ENCODE results near the gene MAP3K20.

MAP3K20 gene

DNA sequence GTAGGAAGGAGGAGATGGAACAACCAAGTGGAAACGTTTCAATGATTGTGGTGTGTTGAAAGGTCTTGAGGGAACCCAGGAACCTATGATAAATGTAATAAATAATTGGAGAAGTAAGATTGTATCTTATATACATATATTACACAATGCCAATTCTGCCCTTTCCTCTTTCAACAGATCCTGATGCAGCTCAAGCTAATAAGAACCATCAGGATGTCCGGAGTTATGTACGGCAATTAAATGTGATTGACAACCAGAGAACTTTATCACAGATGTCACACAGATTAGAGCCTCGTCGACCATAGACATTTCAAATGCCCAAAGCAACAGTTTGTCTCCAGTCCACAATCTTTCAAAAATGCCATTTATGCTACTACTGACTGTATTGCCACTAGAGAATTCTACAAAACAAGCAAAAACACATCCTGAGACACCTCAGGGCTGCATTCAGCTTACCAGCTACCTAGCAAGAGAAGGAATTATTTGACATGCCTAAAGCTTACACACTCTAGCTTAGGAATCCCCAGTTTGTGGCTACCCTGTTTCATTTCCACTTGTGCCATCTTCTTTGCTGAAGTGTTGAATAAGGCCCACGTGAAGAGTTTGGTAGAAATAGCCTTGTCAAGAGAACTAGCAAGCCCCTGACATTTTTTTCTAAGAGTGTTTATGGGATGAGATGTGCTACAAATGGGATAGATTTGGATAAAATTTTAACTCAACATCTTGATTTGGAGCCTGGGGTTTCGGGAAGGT is 24.0 kb upstream of the MAP3K20 start:
- DNase-seq, result no peak

DNA sequence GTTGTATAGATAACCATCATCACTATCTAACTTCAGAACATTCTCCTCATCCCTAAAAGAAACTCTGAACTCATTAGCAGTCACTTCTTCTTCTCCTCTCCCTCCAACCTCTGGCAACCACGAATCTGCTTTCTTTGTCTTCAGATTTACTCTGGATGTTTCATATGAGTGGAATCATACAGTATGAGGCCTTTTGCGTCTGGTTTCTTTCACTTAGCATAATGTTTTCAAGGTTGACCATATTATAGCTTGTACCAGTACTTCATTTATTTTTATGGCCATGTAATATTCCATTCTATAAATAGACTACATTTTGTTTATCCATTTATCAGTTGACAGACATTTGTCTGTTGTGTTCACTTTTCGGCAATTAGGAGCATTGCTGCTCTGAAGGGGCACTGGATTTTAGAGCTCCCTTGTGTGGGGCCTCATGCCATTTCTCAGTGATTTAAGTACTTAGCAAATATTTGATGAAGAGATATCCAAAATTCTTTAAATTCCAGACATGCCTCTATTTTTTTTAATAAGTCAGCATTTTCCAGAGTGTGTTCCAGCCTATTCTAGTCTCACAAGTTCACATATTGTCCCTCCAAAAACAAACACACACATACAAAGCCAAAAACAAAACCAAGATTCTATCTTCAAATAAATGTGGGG is 22.5 kb upstream of the MAP3K20 start:
- no peak for DNase-seq

DNA sequence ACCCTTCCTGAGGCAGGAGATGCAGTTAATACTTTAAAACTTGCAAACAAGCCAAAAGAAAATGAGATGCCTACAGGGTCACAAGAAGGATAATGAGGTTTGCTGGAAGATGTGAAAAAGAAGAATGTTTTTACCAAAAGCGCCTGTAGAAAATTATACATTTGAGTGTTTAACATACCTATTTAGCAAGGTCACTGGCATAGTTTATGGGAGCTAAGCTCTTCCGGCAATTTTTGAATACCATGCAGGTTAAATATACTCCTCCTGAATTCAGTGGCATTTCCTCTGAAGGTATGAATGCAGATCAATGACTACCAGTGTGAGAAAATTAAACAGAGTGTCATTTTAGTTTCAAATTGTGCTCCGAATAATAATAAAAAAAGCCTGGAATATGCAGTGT is 21.2 kb upstream of the MAP3K20 start:
- no peak for DNase-seq

DNA sequence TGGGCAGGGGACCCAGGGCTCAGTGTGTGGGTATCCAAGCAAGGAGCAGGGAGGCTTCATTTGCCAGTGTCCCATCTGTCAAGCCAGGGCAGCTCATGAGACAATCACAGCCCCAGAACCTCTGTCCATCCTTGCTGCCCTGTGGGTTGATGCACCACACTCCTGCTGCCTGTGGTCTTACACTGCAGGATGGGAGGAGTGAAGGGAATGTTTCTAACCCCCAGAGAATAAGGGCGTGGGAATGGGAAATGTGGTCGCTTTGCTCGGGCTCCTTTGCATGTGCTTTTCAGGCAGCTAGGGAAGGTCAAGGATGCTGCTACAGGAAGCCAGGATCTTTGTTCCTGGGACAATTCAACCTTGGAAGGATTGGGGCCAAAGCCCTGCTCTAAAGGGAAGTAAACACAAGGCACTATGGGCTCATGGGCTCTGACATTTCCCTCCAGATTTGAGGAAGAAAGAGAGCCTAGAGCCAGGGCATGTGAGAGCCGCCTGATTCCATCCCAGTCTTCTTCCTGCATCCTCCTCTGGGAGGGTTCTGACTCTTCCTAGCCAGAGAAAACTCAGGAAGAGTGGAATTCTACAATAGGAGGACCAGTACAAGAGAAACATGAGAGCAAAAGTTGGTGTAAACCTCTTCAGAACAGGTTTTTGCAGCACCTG is 18.8 kb upstream of the MAP3K20 start:
- DNase-seq, result no peak

DNA sequence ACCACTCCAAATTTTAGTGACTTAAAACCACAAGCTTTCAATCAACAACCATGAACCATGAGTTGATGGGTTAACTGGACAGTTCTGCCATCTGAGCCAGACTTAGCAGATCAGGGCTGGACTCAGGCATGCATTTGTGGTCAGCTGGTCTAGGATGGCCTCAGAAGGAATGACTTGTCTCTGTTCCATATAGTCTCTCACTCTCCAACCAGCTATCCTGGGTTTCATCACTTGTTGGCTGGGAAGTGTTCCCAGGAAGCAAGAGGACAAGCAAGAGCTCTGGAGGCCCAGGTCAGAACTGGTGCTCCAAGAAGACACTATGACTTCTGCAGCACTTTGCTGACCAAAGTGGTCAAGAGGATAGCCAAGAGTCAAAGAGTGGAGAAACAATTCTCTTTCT is 17.5 kb upstream of the MAP3K20 start:
- DNase-seq, result no peak

DNA sequence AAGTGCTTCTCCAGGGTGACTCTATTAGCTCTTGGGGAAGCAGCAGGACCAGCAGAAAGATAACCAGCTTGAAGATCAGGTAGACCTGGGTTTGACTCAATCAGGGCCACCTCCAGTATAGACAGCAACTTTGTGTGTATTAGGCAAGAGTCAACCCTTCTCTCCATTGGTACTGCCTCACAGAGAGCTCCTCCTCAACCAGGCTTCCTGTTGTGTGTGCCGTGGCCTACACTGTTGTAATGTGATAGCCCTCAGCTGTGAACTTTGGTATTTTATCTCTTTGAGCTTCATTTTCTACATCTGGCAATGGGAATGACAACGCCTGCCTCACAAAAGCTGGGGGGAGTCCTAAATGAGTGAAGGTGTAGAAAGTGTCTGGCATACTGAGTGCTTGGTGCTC is 17.0 kb upstream of the MAP3K20 start:
- DNase-seq, result no peak

DNA sequence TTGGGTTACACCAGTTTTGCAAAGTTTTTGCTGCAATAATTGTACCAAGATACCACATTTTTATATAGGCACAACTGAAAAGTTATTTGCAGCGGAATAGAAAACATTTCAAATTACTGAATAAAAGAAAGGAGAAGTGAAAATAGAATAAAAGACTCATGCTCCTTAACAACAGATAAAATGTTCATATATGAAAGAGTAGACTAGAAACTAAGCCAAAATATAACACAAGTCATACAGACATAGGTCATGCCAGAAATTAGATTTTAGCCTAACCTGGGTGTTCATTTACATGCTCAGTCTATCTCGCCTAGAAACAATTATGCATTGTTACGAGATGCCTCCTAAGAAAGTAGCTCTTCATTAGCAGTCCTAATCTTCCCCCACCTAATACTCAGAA is 16.4 kb upstream of the MAP3K20 start:
- DNase-seq, result no peak

DNA sequence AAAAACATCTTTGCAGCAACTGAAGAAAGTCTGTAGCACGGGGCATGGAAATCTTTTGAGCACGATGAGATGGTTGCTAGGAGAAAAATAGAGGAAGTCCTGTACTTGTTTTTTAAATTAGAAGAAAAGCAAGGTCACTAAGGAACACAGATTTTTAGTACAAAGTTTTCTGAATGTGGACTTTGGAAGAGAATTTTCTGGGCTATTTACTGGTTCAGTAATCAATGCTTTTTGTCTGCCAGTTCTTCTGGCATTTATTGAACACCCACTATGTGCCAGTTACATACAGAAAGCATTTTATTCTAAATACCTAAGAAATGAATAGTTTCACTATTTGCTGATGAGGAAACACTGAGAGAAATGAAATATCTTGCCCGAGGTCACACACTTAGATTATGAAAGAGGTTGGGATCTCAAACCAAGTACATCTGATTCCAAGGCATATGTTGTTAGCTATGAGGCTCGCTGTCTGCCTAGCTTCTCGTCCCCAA is 15.6 kb upstream of the MAP3K20 start:
- DNase-seq, result no peak

DNA sequence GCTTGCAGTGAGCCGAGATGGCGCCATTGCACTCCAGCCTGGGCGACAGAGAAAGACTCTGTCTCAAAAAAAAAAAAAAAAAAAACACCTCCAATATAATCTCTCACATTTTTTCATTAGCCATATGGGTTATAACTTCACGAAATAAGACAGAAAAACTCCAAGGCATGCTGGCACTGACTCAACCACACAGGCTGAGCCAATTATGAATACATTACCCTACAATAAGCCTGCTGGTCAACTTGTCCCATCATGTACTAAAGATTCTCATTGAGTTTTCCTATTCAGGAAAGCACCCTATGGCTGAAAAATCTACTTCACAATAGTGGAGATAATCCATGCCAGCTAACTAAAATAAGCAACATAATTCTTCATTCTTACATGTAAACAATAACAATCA is 12.8 kb upstream of the MAP3K20 start:
- DNase-seq, result no peak

DNA sequence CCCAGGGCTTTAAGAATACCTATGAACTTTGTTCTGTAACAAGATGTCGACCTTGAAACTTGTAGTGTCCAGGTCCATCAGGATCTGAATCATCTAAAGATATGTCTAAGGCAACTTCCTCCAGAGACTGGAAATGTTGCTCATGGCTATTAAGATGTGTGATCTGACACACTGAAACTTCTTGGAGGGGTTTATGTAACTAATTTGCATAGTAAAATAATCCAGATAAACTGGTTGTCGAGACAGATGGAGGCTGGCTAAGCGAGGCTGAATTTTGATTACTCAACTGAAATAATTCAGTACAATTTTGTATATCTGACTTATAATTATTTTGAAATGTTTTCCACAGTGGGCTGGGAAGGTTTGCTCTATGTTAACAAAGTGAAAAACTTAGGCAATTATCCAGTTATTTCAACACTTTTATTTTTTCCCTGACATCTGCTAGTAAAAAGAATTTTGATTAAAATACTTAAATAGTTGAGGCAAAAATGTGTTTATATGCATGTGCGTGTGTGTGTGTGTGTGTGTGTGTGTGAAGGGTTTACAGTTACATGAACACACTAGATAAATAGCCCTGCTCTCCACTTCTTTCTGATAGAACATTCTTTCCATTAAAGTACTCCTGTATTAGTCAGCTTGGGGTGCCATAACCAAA is 11.4 kb upstream of the MAP3K20 start:
- no peak for DNase-seq

DNA sequence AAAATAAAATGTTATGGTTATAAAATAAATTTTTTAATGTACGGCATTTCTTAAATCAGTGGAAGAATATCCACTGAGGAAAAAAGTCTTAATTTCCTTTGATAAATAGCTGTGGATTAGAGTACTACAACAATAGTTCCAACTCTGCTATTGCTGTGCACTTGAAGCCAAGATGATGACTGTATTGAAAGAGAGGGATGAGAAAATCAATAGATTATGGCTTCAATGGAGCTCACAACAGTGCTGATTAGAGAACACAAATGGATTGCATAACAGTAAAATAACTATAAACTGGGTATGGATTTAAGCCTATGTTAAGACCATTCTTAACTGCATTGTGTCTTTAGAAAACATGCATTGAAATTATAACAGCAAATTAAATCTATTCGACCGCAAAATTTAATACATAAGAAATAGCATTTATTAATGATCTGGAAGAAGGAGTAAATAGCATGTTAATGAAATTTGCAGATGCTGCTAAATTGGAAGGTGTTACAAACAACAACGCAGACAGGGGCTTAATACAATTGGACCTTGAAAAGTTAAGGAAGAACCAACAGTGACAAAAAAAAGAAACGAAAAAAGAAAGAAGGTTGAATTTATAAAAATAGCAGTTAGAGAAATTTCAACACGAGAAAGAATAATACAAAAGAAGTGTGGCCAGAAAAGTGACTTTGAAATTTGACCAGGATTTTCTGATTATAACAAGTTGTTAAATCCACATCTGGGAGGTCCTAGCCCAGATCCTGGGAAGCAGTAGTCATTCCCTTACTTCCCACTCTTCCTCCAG is 8.6 kb upstream of the MAP3K20 start:
- no peak for DNase-seq

DNA sequence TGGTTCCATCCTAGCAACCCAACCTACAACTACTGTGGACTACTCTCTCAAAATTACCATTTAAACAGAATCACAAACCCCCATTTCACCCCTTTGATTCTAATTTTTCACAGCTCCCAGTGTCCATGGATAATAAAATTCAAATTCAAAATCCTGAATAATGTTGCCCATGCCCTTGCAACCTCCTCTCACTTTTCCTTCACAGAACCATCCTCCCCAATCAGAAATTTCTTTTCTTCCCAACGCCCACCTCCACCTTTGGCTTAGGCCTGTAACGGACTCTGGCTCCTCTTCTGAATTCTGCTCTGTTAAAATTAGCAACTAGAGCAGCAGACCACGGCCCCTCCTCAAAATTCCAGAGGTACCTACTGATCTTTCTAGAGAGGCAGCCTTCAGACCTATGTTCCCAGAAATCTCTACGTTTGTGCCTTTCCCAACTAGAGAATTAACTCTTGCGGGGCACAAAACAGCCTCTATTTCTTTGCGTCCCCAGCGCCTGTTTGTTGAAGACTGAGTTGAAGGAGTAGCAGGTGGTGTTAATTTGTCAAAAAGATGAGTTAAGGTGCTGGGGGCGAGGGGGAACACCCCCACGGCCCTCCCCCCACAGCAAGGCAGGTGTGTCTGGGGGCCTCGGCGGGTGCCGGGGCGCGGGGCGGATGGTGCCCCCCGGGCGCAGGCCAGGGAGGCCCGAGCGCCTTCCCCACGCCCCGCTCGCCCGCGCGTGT is 428 bp upstream of the MAP3K20 start:
- DNase-seq, result no peak

DNA sequence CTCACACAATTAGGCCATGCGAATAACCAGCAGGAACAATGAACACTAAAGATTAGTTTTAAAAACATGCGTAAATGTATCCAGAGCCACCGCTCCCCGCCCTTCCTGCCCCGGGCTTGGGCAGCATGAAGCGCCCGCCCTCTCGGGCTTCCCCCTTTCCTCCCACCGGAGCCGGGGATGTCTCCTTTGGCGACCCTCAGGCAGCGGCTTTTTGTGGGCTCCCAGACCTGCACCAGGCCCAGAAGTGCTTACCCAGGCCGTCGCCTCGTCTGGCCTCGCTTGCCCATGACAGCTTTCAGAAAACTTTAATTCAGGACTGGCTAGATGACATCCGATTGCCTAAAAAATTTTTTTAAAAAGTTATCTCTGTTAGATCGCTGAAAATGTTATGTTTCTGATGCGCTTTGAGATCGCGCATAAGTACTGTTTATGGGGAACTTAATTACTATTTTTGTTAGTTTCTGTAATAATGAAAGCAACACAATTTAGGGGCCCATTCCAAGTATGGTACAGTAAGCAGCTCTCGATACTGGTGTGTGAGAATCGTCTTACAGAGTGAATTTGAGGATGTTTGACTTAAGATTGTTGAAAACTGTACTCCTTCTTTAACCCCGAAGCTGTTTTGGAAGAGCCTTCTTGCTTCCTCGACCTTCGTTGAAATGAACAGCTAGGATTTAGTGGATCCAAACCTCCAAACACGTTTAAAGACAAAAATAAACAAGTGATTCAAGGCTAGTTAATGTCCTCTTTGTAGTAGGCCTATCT is 1.1 kb downstream of the MAP3K20 start:
- no peak for DNase-seq

DNA sequence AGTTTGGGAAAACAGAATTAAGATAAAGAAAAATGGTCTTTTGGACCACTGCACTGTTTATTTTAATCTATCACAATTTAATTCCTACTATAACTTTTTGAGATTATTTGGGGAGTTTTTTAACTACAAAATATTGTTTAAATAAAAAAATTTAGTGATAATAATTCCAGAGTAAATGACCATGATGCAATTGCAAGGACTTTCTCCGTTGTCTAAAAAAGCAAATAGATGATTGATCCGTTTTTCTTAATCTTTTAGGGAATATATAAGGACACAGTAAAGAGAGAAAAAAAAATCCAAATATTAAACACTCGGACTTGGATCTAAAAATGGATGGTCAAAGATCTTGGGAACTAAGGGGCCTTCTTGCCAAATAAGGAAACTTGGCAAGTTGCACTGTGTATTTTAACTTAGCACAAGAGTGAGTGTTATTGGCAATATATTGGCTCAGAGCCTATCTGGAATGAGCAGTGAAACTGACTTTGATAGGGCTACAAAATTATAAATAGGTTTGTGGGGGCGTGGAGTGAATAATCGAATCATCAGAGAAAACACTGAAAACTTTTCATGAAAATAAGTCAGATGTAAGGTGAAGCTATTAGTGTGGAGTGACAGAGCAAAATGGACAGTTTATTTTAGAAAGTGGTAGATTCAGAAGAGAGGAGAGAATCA is 2.0 kb downstream of the MAP3K20 start:
- DNase-seq, result no peak

DNA sequence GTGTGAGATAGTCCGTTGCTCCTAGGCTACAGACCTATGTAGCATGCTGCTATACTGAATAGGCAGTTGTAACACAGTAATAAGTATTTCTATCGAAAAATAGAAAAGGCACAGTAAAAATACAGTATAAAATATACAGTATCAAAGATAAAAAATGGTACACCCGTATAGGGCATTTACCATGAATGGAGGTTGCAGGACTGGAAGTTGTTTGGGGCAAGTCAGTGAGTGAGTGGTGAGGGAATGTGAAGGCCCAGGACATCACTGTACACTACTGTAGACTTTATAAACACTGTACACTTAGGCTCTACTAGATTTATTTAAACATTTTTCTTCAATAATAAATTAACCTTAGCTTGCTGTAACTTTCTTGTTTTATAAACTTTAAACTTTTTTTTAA is 3.5 kb downstream of the MAP3K20 start:
- no peak for DNase-seq

DNA sequence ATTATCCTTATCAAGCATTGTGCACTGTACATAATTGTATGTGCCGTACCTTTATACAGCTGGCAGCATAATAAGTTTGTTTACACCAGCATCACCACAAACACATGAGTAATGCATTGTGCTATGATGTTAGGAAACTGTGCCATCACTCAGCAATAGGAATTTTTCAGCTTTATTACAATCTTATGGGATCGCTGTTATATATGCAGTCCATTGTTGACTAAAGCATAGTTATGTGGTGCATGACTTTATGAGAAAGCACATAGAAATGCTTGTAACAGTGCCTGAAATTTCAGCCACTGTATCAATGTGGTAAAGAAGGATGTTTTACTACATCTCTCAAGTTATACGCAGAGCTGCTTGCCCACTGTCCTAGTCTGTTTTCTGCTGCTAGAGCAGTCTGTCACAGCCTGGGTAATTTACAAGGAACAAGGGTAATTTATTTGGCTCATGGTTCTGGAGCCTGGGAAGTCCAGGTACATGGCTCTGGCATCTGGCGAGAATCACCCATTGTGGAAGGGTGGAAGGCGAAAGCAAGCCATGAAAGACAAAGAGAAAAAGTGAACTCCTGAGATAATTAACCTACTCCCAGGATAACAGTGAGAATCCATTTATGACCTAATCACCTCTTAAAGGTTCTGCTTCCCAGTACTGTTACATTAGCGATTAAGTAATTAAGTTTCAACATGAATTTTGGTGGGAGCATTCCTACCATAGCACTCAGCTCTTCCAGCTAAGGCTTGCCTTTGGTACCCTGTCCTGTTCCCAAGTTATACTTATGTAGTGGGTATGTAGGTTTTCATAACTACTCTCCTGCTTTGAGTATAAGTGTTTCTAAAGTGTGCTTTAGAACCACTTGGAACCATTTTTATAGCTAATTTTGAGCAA is 4.6 kb downstream of the MAP3K20 start:
- DNase-seq, result no peak

DNA sequence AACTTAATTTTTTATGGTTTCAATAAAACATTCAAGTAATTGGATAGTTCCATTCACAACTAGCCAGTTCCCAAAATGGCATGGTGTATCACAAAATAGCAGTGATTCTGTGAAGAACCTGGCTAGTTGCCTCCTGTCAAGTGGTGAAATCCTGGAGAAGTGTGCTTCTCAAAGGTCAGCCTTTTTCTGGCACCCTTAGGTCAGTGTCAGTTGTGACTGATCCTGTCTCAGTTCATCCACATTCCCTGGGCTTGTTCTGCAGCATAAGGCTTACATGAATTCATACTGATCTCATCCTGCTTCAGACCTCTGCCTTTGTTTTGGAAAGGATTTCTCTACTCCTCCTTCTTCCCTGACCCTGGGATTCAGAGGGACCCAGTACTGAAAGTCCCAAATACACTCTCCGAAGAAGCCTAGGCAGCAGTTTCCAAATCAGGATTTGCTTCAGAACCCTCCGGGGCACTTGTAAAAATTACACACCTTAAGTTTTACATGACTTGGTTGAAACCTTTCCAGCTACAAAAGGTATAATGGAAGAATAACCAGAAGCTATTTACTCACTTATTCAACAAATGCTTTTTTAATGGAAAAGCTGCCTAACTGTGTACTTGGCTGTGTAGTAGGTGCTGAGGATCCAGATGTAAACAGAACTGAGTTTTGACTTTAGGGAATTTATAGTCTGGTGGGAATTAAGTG is 11.0 kb downstream of the MAP3K20 start:
- no peak for DNase-seq

DNA sequence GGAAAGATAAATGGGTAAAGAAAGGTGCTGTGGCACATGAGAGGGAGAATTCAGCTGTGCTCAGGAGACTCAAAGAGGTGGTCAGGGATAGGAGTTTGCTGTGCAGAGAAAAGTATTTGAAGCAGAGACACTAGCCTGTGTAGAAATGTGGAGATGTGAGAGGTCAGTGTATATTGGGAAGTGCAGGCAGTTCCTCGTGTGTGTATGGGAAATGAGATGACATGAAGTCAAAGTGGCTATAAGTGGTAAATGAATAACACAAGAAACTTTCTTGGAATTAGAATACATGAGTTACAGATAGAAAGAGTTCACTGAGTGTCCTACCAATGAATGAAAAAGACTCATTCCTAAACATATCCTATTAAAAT is 11.6 kb downstream of the MAP3K20 start:
- no peak for DNase-seq
